Endothelial cell of umbilical vein (primary cell): ENCODE measurements around the gene NKTR. TPM values are rescaled to one million over a fixed set of nuclear protein-coding genes. Genes with fewer than 3 reads are reported as not detected.

ENCODE experiments used
- BruUV-seq: library from RNA; stranded (reverse); fragments of 400-500 nt; replicated peaks from 2 replicates; lab custom pipeline; 2021; lab: Mats Ljungman, UMichigan
- CTCF ChIA-PET: fragments of 300-600, 350-600 bp; sonication (Branson Sonifier 250); formaldehyde crosslinking; loops from one replicate; lab custom pipeline; 2021; ENCODE audit warnings: antibody characterized with exemption, inconsistent platforms; lab: Charles Lee
- POLR2A ChIA-PET: fragments of 300-600, 350-600 bp; sonication (Branson Sonifier 250); formaldehyde crosslinking; loops from one replicate; lab custom pipeline; 2021; ENCODE audit warnings: antibody characterized with exemption, inconsistent platforms; lab: Charles Lee
- DNase-seq: peaks from one replicate; pipeline ENCODE4 v3.0.0-alpha.2; 2011; ENCODE audit warnings: low read depth, low spot score
- FAIRE-seq: peaks from 2 replicates; lab custom pipeline; 2011; peaks lifted over from hg19 to GRCh38; lab: Jason Lieb, UNC
- H2AFZ ChIP-seq: 2 replicates; pipeline ENCODE4 v1.6.0; 2012; ENCODE audit warnings: low read depth, low read length, control low read depth, inconsistent platforms
- H3K27ac ChIP-seq: 2 replicates; pipeline ENCODE4 v1.5.1; 2011; ENCODE audit warnings: low read depth, mild to moderate bottlenecking, control low read depth, low read length, moderate library complexity; ENCODE audit not compliant: insufficient read depth
- H3K27me3 ChIP-seq, 2 experiments: 2 replicates each; pipeline versions ENCODE4 v1.6.0 to v1.6.1; 2011; ENCODE audit warnings: low read length in 2 of 2, mixed read lengths in 1 of 2; ENCODE audit not compliant: control insufficient read depth in 2 of 2, insufficient read depth in 2 of 2
- H3K36me3 ChIP-seq, 2 experiments: 2 replicates in 1 of 2; 3 replicates in 1 of 2; pipeline ENCODE4 v1.5.1; 2011; ENCODE audit warnings: low read length in 2 of 2, mild to moderate bottlenecking in 1 of 2, moderate library complexity in 1 of 2; ENCODE audit not compliant: control insufficient read depth in 2 of 2, insufficient read depth in 2 of 2; ENCODE audit errors: extremely low read depth in 1 of 2
- H3K4me1 ChIP-seq: 3 replicates; pipeline ENCODE4 v1.5.1; 2011; ENCODE audit warnings: mild to moderate bottlenecking, low read length; ENCODE audit not compliant: control insufficient read depth, insufficient read depth; ENCODE audit errors: extremely low read depth
- H3K4me2 ChIP-seq: 2 replicates; pipeline ENCODE4 v1.6.1; 2011; ENCODE audit warnings: low read length, control low read depth, mixed read lengths; ENCODE audit not compliant: insufficient read depth
- H3K4me3 ChIP-seq, 3 experiments: fragments of 200-600 bp in 1 of 3; sonication (generic), shearing (Covaris generic) in 1 of 3; replicated peaks in 1 of 3; 2 replicates each; pipeline ENCODE4 v1.5.1; 2011 to 2016; ENCODE audit warnings: control low read depth in 3 of 3, low read length in 3 of 3, mild to moderate bottlenecking in 2 of 3, inconsistent platforms in 1 of 3, low read depth in 1 of 3, moderate library complexity in 1 of 3; ENCODE audit not compliant: insufficient read depth in 1 of 3
- H3K79me2 ChIP-seq: 2 replicates; pipeline ENCODE4 v1.6.0; 2012; ENCODE audit warnings: low read length, inconsistent platforms; ENCODE audit not compliant: control insufficient read depth, insufficient read depth
- H3K9ac ChIP-seq: replicated peaks from 2 replicates; pipeline ENCODE3; 2011; ENCODE audit warnings: low read length, control low read depth; ENCODE audit not compliant: insufficient read depth; ENCODE audit errors: extremely low read depth
- H3K9me1 ChIP-seq: replicated peaks from 3 replicates; pipeline ENCODE4 v1.6.0; 2011; ENCODE audit warnings: mild to moderate bottlenecking, low read length; ENCODE audit not compliant: control insufficient read depth, insufficient read depth; ENCODE audit errors: extremely low read depth
- H3K9me3 ChIP-seq: replicated peaks from 2 replicates; pipeline ENCODE4 v1.5.1; 2012; ENCODE audit warnings: low read length, inconsistent platforms; ENCODE audit not compliant: control insufficient read depth, insufficient read depth
- H4K20me1 ChIP-seq: replicated peaks from 2 replicates; pipeline ENCODE3; 2011; ENCODE audit warnings: mild to moderate bottlenecking, low read length; ENCODE audit not compliant: control insufficient read depth, insufficient read depth; ENCODE audit errors: extremely low read depth
- CTCF ChIP-seq, 2 donors: IDR thresholded peaks; 1 replicate in 1 of 2; 2 replicates in 1 of 2; pipeline ENCODE4 v1.5.1; 2011; ENCODE audit warnings: low read length in 2 of 2, mild to moderate bottlenecking in 2 of 2, moderate library complexity in 2 of 2, control low read depth in 1 of 2, inconsistent platforms in 1 of 2, low read depth in 1 of 2; ENCODE audit not compliant: insufficient read depth in 1 of 2; ENCODE audit errors: extremely low read depth in 1 of 2
- EZH2 ChIP-seq: IDR thresholded peaks from 2 replicates; pipeline ENCODE4 v1.6.1; 2012; ENCODE audit warnings: borderline replicate concordance, low read depth, mild to moderate bottlenecking, moderate library complexity, low read length, inconsistent platforms; ENCODE audit not compliant: severe bottlenecking
- FOS ChIP-seq: IDR thresholded peaks from 2 replicates; pipeline ENCODE4 v1.6.1; 2011; ENCODE audit warnings: mild to moderate bottlenecking, low read length, moderate library complexity, borderline replicate concordance; ENCODE audit not compliant: insufficient read depth
- GATA2 ChIP-seq: IDR thresholded peaks from 2 replicates; pipeline ENCODE4 v1.7.0; 2011; ENCODE audit warnings: low read depth, mild to moderate bottlenecking, moderate library complexity, mixed read lengths, low read length; ENCODE audit not compliant: insufficient read length, insufficient read depth
- JUN ChIP-seq: IDR thresholded peaks from 2 replicates; pipeline ENCODE4 v1.6.1; 2011; ENCODE audit warnings: borderline replicate concordance, low read depth; ENCODE audit not compliant: insufficient read length, insufficient read depth
- MYC ChIP-seq: IDR thresholded peaks from one replicate; pipeline ENCODE4 v1.6.1; 2011; ENCODE audit warnings: mild to moderate bottlenecking, low read depth, low read length
- POLR2A ChIP-seq: IDR thresholded peaks from 2 replicates; pipeline ENCODE4 v1.6.1; 2012; ENCODE audit warnings: low read depth, mild to moderate bottlenecking, control low read depth, low read length
- POLR2AphosphoS5 ChIP-seq: IDR thresholded peaks from 2 replicates; pipeline ENCODE4 v1.6.1; 2012; ENCODE audit warnings: low read depth, mild to moderate bottlenecking, control low read depth, low read length, moderate library complexity; ENCODE audit not compliant: insufficient read depth
- dilution Hi-C: fragments of 300-500 bp; cut with MboI; formaldehyde crosslinking; loops from one replicate; pipeline ENCODE4 v1.15.0; 2019; ENCODE audit warnings: low sequenced_read_pairs; ENCODE audit not compliant: extremely low pct_ligation_motif_present
- intact Hi-C: fragments of 100-400 bp; cut with micrococcal nuclease; formaldehyde crosslinking; loops from one replicate; pipeline ENCODE4 v1.10.0; 2022
- polyA plus RNA-seq, 4 experiments: library from polyadenylated mRNA; depleted of rRNA in 3 of 4; stranded (reverse) in 3 of 4; unstranded in 1 of 4; fragments of >200 nt; gene quantifications; 2 replicates each; pipeline versions ENCODE4 v1.2.1 to v1.2.3, GENCODE V29; 2011 to 2012; ENCODE audit warnings: missing spikeins in 1 of 4
- total RNA-seq: library from RNA; stranded (reverse); gene quantifications from 2 replicates; pipeline ENCODE4 v1.2.3, GENCODE V29; 2021
- TF ChIP-seq, protein P1 (sequence below): IDR thresholded peaks from 2 replicates; pipeline ENCODE4 v1.6.1; 2011; ENCODE audit not compliant: insufficient read depth, insufficient read length

The NKTR gene
- total and polyA plus RNA-seq, 2 donors (not counting 3 experiments of a cell fraction or from before 2014, with no cell fraction given) = 27.4 to 99.0 TPM

- H2AFZ ChIP-seq = no peak overlapping the region
- H3K4me2 ChIP-seq = no peak overlapping the region
- no peaks in the 10 kb centered on the region for H3K9me1 ChIP-seq
- no peaks in the 10 kb centered on the region for H3K79me2 ChIP-seq
- FAIRE-seq = no peak
- intact Hi-C loops (no loop called here), dilution Hi-C loops (no loop called here)
- CTCF ChIA-PET = interaction anchor here (0.7 to 2.2 kb wide), 5 partner anchors 8 to 323 kb away, joined by 3 to 5 read pairs (median 3); partner anchors contain the start of gene HIGD1A
- H3K9ac ChIP-seq = no peak overlapping the region
- TF ChIP-seq POLR2A (no peak), JUN (no peak), CTCF (IDR thresholded peaks at IDR 0.05; ENCODE audit: extremely low read depth in 1 of 2, insufficient read depth in 1 of 2, low read depth in 1 of 2, low read length in 2 of 2) (no peak), MYC (no peak), GATA2 (no peak), FOS (no peak), EZH2 (no peak), POLR2AphosphoS5 (no peak)
- TF ChIP-seq, protein P1, sequence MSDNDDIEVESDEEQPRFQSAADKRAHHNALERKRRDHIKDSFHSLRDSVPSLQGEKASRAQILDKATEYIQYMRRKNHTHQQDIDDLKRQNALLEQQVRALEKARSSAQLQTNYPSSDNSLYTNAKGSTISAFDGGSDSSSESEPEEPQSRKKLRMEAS = no peak
- no peaks in the 10 kb centered on the region for H3K9me3 ChIP-seq
- no peak overlapping the region for H3K27ac ChIP-seq
- peaks cover 3% of the 10 kb centered on the region for H4K20me1 ChIP-seq
- POLR2A ChIA-PET = no interaction called here
- H3K36me3 ChIP-seq = peaks cover 18 to 25% of the 10 kb centered on the region in 2 experiments
- no peak for DNase-seq
- no peaks in the 10 kb centered on the region for H3K4me1 ChIP-seq
- H3K27me3 ChIP-seq = no peaks in the 10 kb centered on the region
- BruUV-seq = no TSS peak
- no peak overlapping the region for H3K4me3 ChIP-seq
Measured at GRCh38 chr3:42552830-42553229, 47.7 kb upstream of the NKTR start.
